Neuronal stem cell (in vitro differentiated cells): Measurements from ENCODE around the gene REV3L.
"Not testable (repeated sequence)": the region's sequence is repeated elsewhere in the genome, so short reads cannot be mapped to it uniquely, and the experiment has no call there.

ENCODE experiments used
- DNase-seq: peaks from one replicate; pipeline ENCODE4 v3.0.0-alpha.2; 2013; ENCODE audit warnings: low spot score
- H2AFZ ChIP-seq: one replicate; pipeline ENCODE4 v1.6.1; 2013; ENCODE audit warnings: mild to moderate bottlenecking, low read length, inconsistent platforms
- H2AK5ac ChIP-seq: 2 replicates; pipeline ENCODE4 v1.6.1; 2013; ENCODE audit warnings: low read depth, mild to moderate bottlenecking, inconsistent platforms, low read length, moderate library complexity, mixed read lengths
- H2BK120ac ChIP-seq: 2 replicates; pipeline ENCODE4 v1.6.1; 2013; ENCODE audit warnings: low read depth, mild to moderate bottlenecking, inconsistent platforms, low read length, moderate library complexity, mixed read lengths
- H2BK12ac ChIP-seq: one replicate; pipeline ENCODE4 v1.6.1; 2013; ENCODE audit warnings: low read length, inconsistent platforms
- H2BK15ac ChIP-seq: 2 replicates; pipeline ENCODE4 v1.6.1; 2013; ENCODE audit warnings: mild to moderate bottlenecking, low read length, inconsistent platforms, mixed read lengths
- H2BK5ac ChIP-seq: one replicate; pipeline ENCODE4 v1.6.1; 2013; ENCODE audit warnings: inconsistent platforms, mild to moderate bottlenecking, low read length, moderate library complexity
- H3K14ac ChIP-seq: one replicate; pipeline ENCODE4 v1.6.1; 2013; ENCODE audit warnings: low read length, inconsistent platforms
- H3K18ac ChIP-seq: 2 replicates; pipeline ENCODE4 v1.6.1; 2013; ENCODE audit warnings: low read length, inconsistent platforms
- H3K23ac ChIP-seq: 2 replicates; pipeline ENCODE4 v1.6.1; 2013; ENCODE audit warnings: low read depth, mild to moderate bottlenecking, mixed read lengths, low read length, inconsistent platforms; ENCODE audit not compliant: poor library complexity
- H3K27ac ChIP-seq: replicated peaks from 3 replicates; pipeline ENCODE4 v1.5.1; 2013; ENCODE audit warnings: low read length, inconsistent platforms
- H3K27me3 ChIP-seq, 3 experiments: 2 replicates each; pipeline ENCODE4 v1.6.1; 2013; ENCODE audit warnings: low read length in 3 of 3, mild to moderate bottlenecking in 2 of 3, inconsistent platforms in 1 of 3, low read depth in 1 of 3, mixed read lengths in 1 of 3, moderate library complexity in 1 of 3; ENCODE audit not compliant: control insufficient read depth in 3 of 3, insufficient read depth in 3 of 3
- H3K36me3 ChIP-seq, 2 donors: replicated peaks in 1 of 2; 2 replicates each; pipeline ENCODE4 v1.6.1; 2013; ENCODE audit warnings: low read length in 2 of 2; ENCODE audit not compliant: control insufficient read depth in 2 of 2, insufficient read depth in 2 of 2
- H3K4ac ChIP-seq: 2 replicates; pipeline ENCODE4 v1.6.1; 2013; ENCODE audit warnings: inconsistent platforms, mild to moderate bottlenecking, low read length, moderate library complexity
- H3K4me1 ChIP-seq, 2 donors: 1 replicate in 1 of 2; 2 replicates in 1 of 2; pipeline ENCODE4 v1.6.1; 2013; ENCODE audit warnings: low read length in 2 of 2, low read depth in 1 of 2; ENCODE audit not compliant: control insufficient read depth in 2 of 2, insufficient read depth in 1 of 2
- H3K4me2 ChIP-seq: one replicate; pipeline ENCODE4 v1.6.1; 2013; ENCODE audit warnings: mild to moderate bottlenecking, low read length, inconsistent platforms; ENCODE audit not compliant: insufficient read depth, poor library complexity, severe bottlenecking
- H3K4me3 ChIP-seq, 2 donors: 2 replicates each; pipeline ENCODE4 v1.5.1; 2013; ENCODE audit warnings: low read length in 2 of 2, mild to moderate bottlenecking in 2 of 2, inconsistent platforms in 1 of 2, moderate library complexity in 1 of 2
- H3K79me1 ChIP-seq: one replicate; pipeline ENCODE4 v1.6.1; 2013; ENCODE audit warnings: low read depth, mild to moderate bottlenecking, inconsistent platforms, low read length, moderate library complexity
- H3K9ac ChIP-seq: one replicate; pipeline ENCODE4 v1.6.1; 2013; ENCODE audit warnings: mild to moderate bottlenecking, low read depth, low read length, inconsistent platforms; ENCODE audit not compliant: poor library complexity
- H3K9me3 ChIP-seq, 2 donors: replicated peaks in 1 of 2; 2 replicates each; pipeline versions ENCODE3 to v1.6.1; 2013; ENCODE audit warnings: low read length in 2 of 2, mild to moderate bottlenecking in 2 of 2, inconsistent platforms in 1 of 2, low read depth in 1 of 2, mixed read lengths in 1 of 2, moderate library complexity in 1 of 2; ENCODE audit not compliant: control insufficient read depth in 2 of 2, insufficient read depth in 1 of 2
- H4K8ac ChIP-seq: one replicate; pipeline ENCODE4 v1.6.1; 2013; ENCODE audit warnings: low read depth, mild to moderate bottlenecking, inconsistent platforms, low read length, moderate library complexity
- H4K91ac ChIP-seq: one replicate; pipeline ENCODE4 v1.6.1; 2013; ENCODE audit warnings: low read length, low read depth, mild to moderate bottlenecking, inconsistent platforms; ENCODE audit not compliant: poor library complexity
- WGBS, 2 donors: extraction: QIAGEN DNeasy Blood & Tissue Kit; methylation state at CpG; one replicate each; pipeline ENCODE4 v1.1.7; 2013; ENCODE audit warnings: missing lambda C conversion rate in 2 of 2, mixed read lengths in 1 of 2; ENCODE audit not compliant: insufficient read length in 2 of 2, insufficient replicate concordance in 1 of 2; ENCODE audit errors: extremely low coverage in 2 of 2; 5-methylcytosine and 5-hydroxymethylcytosine counted together

REV3L gene

GRCh38 chr6:111476061-111476460, 7.0 kb downstream of the REV3L start:
- H3K9me3 ChIP-seq, H3K27me3 ChIP-seq, H3K14ac ChIP-seq, H2BK5ac ChIP-seq, H3K36me3 ChIP-seq, H3K4ac ChIP-seq, H2BK12ac ChIP-seq, H3K79me1 ChIP-seq, H2AK5ac ChIP-seq, H2AFZ ChIP-seq, H2BK15ac ChIP-seq, H3K4me2 ChIP-seq, H3K23ac ChIP-seq, H3K4me3 ChIP-seq, H2BK120ac ChIP-seq, H3K18ac ChIP-seq, H3K27ac ChIP-seq, H3K9ac ChIP-seq, H4K91ac ChIP-seq, DNase-seq: not testable (repeated sequence)
- WGBS, 2 donors = no CpG with 5 or more reads among the region's 3 CpGs
- Histone ChIP-seq H4K8ac (peak overlapping the region; percentile 43), H3K4me1 (peaks cover 4 to 24% of the 10 kb centered on the region in 2 donors)

- WGBS, 2 donors = no CpG with 5 or more reads among the region's 2 CpGs
- no peak overlapping the region for H3K4ac ChIP-seq
- no peak overlapping the region for H4K91ac ChIP-seq
- no peak overlapping the region for H2BK5ac ChIP-seq
- H3K4me3 ChIP-seq = no peak overlapping the region
- no peak overlapping the region for H3K23ac ChIP-seq
- no peak overlapping the region for H3K18ac ChIP-seq
- H2BK15ac ChIP-seq = no peak overlapping the region
- DNase-seq = no peak
- H4K8ac ChIP-seq = no peak overlapping the region
- no peak overlapping the region for H3K27ac ChIP-seq
- no peaks in the 10 kb centered on the region for H3K79me1 ChIP-seq
- no peaks in the 10 kb centered on the region for H3K9me3 ChIP-seq
- H2BK120ac ChIP-seq = no peak overlapping the region
- peaks cover 0 to 13% of the 10 kb centered on the region in 2 donors for H3K36me3 ChIP-seq
- no peak overlapping the region for H2AFZ ChIP-seq
- H2BK12ac ChIP-seq = no peak overlapping the region
- no peak overlapping the region for H3K4me2 ChIP-seq
- peaks cover 4 to 20% of the 10 kb centered on the region in 2 donors for H3K4me1 ChIP-seq
- no peak overlapping the region for H2AK5ac ChIP-seq
- H3K9ac ChIP-seq = no peak overlapping the region
- peaks cover 0 to 10% (median 0%) of the 10 kb centered on the region in 3 experiments for H3K27me3 ChIP-seq
- H3K14ac ChIP-seq = no peak overlapping the region
These were observed 8.2 kb downstream of the REV3L start for GRCh38 chr6:111474771-111475170.

- H3K27me3 ChIP-seq = peaks cover 0 to 7% (median 0%) of the 10 kb centered on the region in 3 experiments
- no peaks in the 10 kb centered on the region for H3K79me1 ChIP-seq
- no peak overlapping the region for H3K14ac ChIP-seq
- WGBS, 2 donors = no CpG with 5 or more reads among the region's 4 CpGs
- H2AFZ ChIP-seq = no peak overlapping the region
- H2BK120ac ChIP-seq = no peak overlapping the region
- no peak overlapping the region for H3K18ac ChIP-seq
- H3K9me3 ChIP-seq = no peaks in the 10 kb centered on the region
- no peak overlapping the region for H2BK12ac ChIP-seq
- no peak overlapping the region for H3K27ac ChIP-seq
- H4K8ac ChIP-seq = no peak overlapping the region
- H3K9ac ChIP-seq = peak overlapping the region; percentile 78
- no peak overlapping the region for H2BK5ac ChIP-seq
- no peak for DNase-seq
- no peak overlapping the region for H2BK15ac ChIP-seq
- H3K4ac ChIP-seq = no peak overlapping the region
- H4K91ac ChIP-seq = no peak overlapping the region
- H3K4me3 ChIP-seq = no peak overlapping the region
- no peak overlapping the region for H2AK5ac ChIP-seq
- H3K23ac ChIP-seq = no peak overlapping the region
- no peak overlapping the region for H3K4me2 ChIP-seq
- H3K36me3 ChIP-seq = peaks cover 0 to 19% of the 10 kb centered on the region in 2 donors
- H3K4me1 ChIP-seq = peaks cover 2 to 17% of the 10 kb centered on the region in 2 donors
These were observed 8.9 kb downstream of the REV3L start for GRCh38 chr6:111474106-111474505.

GRCh38 chr6:111472933-111473435, 10.0 kb downstream of the REV3L start:
- Histone ChIP-seq H2BK15ac (no peak overlapping the region), H2AFZ (no peak overlapping the region), H3K14ac (no peak overlapping the region), H3K9ac (no peak overlapping the region), H2BK12ac (no peak overlapping the region), H2BK120ac (no peak overlapping the region), H3K4ac (no peak overlapping the region), H4K8ac (no peak overlapping the region), H3K18ac (no peak overlapping the region), H3K27me3 (peaks cover 0 to 5% (median 0%) of the 10 kb centered on the region in 3 experiments), H3K9me3 (no peaks in the 10 kb centered on the region), H2AK5ac (no peak overlapping the region), H3K4me2 (no peak overlapping the region), H3K4me1 (peaks cover 0 to 7% of the 10 kb centered on the region in 2 donors), H3K36me3 (peaks cover 0 to 28% of the 10 kb centered on the region in 2 donors), H2BK5ac (no peak overlapping the region), H3K4me3 (no peak overlapping the region), H4K91ac (no peak overlapping the region), H3K79me1 (no peaks in the 10 kb centered on the region), H3K27ac (no peak overlapping the region), H3K23ac (no peak overlapping the region)
- WGBS, 2 donors = no CpG with 5 or more reads among the region's 2 CpGs
- no peak for DNase-seq
